Measurements from ENCODE around the gene PEAK1. TPM values are rescaled to one million over a fixed set of nuclear protein-coding genes. Genes with fewer than 3 reads are reported as not detected.

Gene PEAK1
- total and polyA plus RNA-seq, 7 donors, result 4.0 to 32.1 (median 25.3) TPM

DNA sequence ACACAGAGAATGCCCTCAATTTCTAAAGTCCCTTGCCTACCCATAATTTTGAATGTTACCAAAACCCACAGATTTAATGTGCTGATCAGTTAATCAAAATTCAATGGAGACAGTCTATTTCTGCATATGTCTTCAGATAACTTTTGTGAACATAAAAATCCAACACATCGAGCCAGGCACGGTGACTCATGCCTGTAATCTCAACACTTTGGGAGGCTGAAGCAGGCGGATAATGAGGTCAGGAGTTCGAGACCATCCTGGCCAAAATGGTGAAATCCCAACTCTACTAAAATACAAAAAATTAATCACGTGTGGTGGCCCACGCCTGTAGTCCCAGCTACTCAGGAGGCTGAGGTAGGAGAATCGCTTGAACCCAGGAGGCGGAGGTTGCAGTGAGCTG is 49.3 kb downstream of the PEAK1 start:
- intact Hi-C loops (cut with DNase I), result no loop called here
- TF ChIP-seq, protein P1, sequence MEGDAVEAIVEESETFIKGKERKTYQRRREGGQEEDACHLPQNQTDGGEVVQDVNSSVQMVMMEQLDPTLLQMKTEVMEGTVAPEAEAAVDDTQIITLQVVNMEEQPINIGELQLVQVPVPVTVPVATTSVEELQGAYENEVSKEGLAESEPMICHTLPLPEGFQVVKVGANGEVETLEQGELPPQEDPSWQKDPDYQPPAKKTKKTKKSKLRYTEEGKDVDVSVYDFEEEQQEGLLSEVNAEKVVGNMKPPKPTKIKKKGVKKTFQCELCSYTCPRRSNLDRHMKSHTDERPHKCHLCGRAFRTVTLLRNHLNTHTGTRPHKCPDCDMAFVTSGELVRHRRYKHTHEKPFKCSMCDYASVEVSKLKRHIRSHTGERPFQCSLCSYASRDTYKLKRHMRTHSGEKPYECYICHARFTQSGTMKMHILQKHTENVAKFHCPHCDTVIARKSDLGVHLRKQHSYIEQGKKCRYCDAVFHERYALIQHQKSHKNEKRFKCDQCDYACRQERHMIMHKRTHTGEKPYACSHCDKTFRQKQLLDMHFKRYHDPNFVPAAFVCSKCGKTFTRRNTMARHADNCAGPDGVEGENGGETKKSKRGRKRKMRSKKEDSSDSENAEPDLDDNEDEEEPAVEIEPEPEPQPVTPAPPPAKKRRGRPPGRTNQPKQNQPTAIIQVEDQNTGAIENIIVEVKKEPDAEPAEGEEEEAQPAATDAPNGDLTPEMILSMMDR (IDR thresholded peaks at IDR 0.05), result no peak
- H3K4me3 ChIP-seq, result no peak overlapping the region
- WGBS, 3 donors, result 92 to 94% (median 92%) methylated on average over 8 of the region's 8 CpGs
- DNase-seq (no peak), ATAC-seq (no peak)
- H3K36me3 ChIP-seq (ENCODE audit: insufficient read depth in 1 of 2, low read depth in 1 of 2), result no peaks in the 10 kb centered on the region
- H3K9me3 ChIP-seq, result peaks cover 5% of the 10 kb centered on the region
- no peaks in the 10 kb centered on the region for H3K27me3 ChIP-seq (ENCODE audit: insufficient read depth in 3 of 3, low read length in 2 of 3)
- no peak overlapping the region for H3K27ac ChIP-seq
- H3K4me1 ChIP-seq, result peaks cover 20% of the 10 kb centered on the region

DNA sequence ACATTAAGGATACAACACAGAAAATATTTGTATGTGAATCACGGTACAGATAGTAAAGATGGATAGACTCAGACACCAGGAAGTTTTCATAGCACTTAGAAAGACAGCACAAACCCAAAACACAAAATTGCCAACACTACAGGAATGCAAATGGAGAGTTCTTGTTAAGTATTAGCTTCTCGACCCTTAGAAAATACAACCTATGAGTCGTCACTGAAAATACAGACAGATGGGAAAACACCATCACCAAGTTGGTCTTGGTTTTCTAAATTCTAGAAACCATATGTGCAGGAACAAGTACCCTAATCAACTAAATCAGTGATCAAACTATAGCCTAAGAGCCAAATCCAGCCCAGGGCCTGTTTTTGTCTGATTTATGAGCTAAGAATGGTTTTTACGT is 50.7 kb downstream of the PEAK1 start:
- TF ChIP-seq, protein P1 (IDR thresholded peaks at IDR 0.05), result no peak
- H3K4me3 ChIP-seq, result no peak overlapping the region
- H3K27me3 ChIP-seq (ENCODE audit: insufficient read depth in 3 of 3, low read length in 2 of 3), result no peaks in the 10 kb centered on the region
- ATAC-seq, result no peak
- H3K27ac ChIP-seq, result no peak overlapping the region
- H3K4me1 ChIP-seq, result peaks cover 15% of the 10 kb centered on the region
- peaks cover 5% of the 10 kb centered on the region for H3K9me3 ChIP-seq
- H3K36me3 ChIP-seq (ENCODE audit: insufficient read depth in 1 of 2, low read depth in 1 of 2), result peaks cover 0 to 3% of the 10 kb centered on the region in 2 donors
- no peak for DNase-seq
- 80 to 86% (median 81%) methylated on average over 4 of the region's 4 CpGs for WGBS, 3 donors
- intact Hi-C loops (cut with DNase I), result no loop called here

GRCh38 chr15:77367631-77368030 is 52.3 kb downstream of the PEAK1 start:
- peaks cover 5% of the 10 kb centered on the region for H3K9me3 ChIP-seq
- H3K27ac ChIP-seq, result no peak overlapping the region
- TF ChIP-seq, protein P1 (IDR thresholded peaks at IDR 0.05), result no peak
- ATAC-seq, result no peak
- no peak for DNase-seq
- no peak overlapping the region for H3K4me3 ChIP-seq
- peaks cover 15% of the 10 kb centered on the region for H3K4me1 ChIP-seq
- 87 to 97% (median 93%) methylated on average over 2 of the region's 2 CpGs for WGBS, 3 donors
- intact Hi-C loops (cut with DNase I), result no loop called here
- no peaks in the 10 kb centered on the region for H3K27me3 ChIP-seq (ENCODE audit: insufficient read depth in 3 of 3, low read length in 2 of 3)
- peaks cover 3 to 9% of the 10 kb centered on the region in 2 donors for H3K36me3 ChIP-seq (ENCODE audit: insufficient read depth in 1 of 2, low read depth in 1 of 2)

DNA sequence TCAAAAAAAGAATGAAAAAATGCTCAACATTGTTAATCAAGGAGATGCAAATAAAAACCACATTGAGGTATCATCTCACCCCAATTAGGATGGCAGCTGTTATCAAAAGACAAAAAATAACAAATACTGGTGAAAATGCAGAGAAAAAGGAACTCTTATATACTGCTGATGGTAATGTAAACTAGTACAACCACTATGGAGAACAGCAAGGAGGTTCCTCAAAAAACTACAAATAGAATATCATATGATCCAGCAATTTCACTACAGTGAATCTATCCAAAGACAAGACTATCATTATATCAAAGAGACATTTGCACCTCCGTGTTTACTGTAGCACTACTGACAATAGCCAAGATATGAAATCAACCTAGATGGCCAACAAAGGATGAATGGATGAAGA is 58.4 kb downstream of the PEAK1 start:
- peaks cover 10% of the 10 kb centered on the region for H3K4me1 ChIP-seq
- peaks cover 4% of the 10 kb centered on the region for H3K9me3 ChIP-seq
- ATAC-seq, result no peak
- H3K36me3 ChIP-seq (ENCODE audit: insufficient read depth in 1 of 2, low read depth in 1 of 2), result peaks cover 3 to 9% of the 10 kb centered on the region in 2 donors
- H3K27ac ChIP-seq, result no peak overlapping the region
- TF ChIP-seq, protein P1 (IDR thresholded peaks at IDR 0.05), result no peak
- intact Hi-C loops (cut with DNase I), result no loop called here
- no peak overlapping the region for H3K4me3 ChIP-seq
- 36 to 50% (median 44%) methylated on average over 1 of the region's 1 CpG for whole genome bisulfite sequencing, 3 donors
- H3K27me3 ChIP-seq (ENCODE audit: insufficient read depth in 3 of 3, low read length in 2 of 3), result no peaks in the 10 kb centered on the region
- DNase-seq, result no peak

GRCh38 chr15:77358545-77359240 is 61.2 kb downstream of the PEAK1 start:
- DNase-seq (no peak), ATAC-seq (peak in 1 of 4 donors; percentile 61)
- no peak overlapping the region for H3K27ac ChIP-seq
- no peaks in the 10 kb centered on the region for H3K9me3 ChIP-seq
- WGBS, 3 donors, result 80 to 87% (median 83%) methylated on average over 5 of the region's 5 CpGs
- H3K4me3 ChIP-seq, result no peak overlapping the region
- H3K36me3 ChIP-seq (ENCODE audit: insufficient read depth in 1 of 2, low read depth in 1 of 2), result peaks cover 1 to 2% of the 10 kb centered on the region in 2 donors
- H3K27me3 ChIP-seq (ENCODE audit: insufficient read depth in 3 of 3, low read length in 2 of 3), result no peaks in the 10 kb centered on the region
- peaks cover 11% of the 10 kb centered on the region for H3K4me1 ChIP-seq
- TF ChIP-seq, protein P1 (IDR thresholded peaks at IDR 0.05), result no peak
- intact Hi-C loops (cut with DNase I), result no loop called here
